ENCODE results near the gene PGC.

PGC gene

GRCh38 chr6:41784581-41785171 lies 37.5 kb upstream of the PGC start:
- peaks cover 54% of the 10 kb centered on the region for H3K27me3 ChIP-seq (ENCODE audit: control insufficient read depth, insufficient read depth, low read length)
- no peak overlapping the region for H3K9ac ChIP-seq (ENCODE audit: low read length)
- H3K9me3 ChIP-seq (ENCODE audit: control insufficient read depth, insufficient read depth, low read depth, low read length): no peaks in the 10 kb centered on the region
- peaks cover 9% of the 10 kb centered on the region for H3K36me3 ChIP-seq (ENCODE audit: control insufficient read depth, insufficient read depth, low read length)
- peaks cover 11% of the 10 kb centered on the region for H3K4me1 ChIP-seq (ENCODE audit: control insufficient read depth, insufficient read depth, low read length)
- H3K4me3 ChIP-seq (ENCODE audit: low read depth, low read length): no peak overlapping the region
- no peak overlapping the region for H3K27ac ChIP-seq (ENCODE audit: low read depth, low read length)

GRCh38 chr6:41783106-41783780 lies 36.0 kb upstream of the PGC start:
- Histone ChIP-seq H3K4me3 (ENCODE audit: low read depth, low read length) (no peak overlapping the region), H3K27ac (ENCODE audit: low read depth, low read length) (no peak overlapping the region), H3K36me3 (ENCODE audit: control insufficient read depth, insufficient read depth, low read length) (no peaks in the 10 kb centered on the region), H3K9me3 (ENCODE audit: control insufficient read depth, insufficient read depth, low read depth, low read length) (no peaks in the 10 kb centered on the region), H3K9ac (ENCODE audit: low read length) (no peak overlapping the region), H3K4me1 (ENCODE audit: control insufficient read depth, insufficient read depth, low read length) (peaks cover 18% of the 10 kb centered on the region), H3K27me3 (ENCODE audit: control insufficient read depth, insufficient read depth, low read length) (peaks cover 54% of the 10 kb centered on the region)

- Histone ChIP-seq H3K4me3 (ENCODE audit: low read depth, low read length) (peak overlapping the region; percentile 82), H3K27me3 (ENCODE audit: control insufficient read depth, insufficient read depth, low read length) (peaks cover 54% of the 10 kb centered on the region), H3K36me3 (ENCODE audit: control insufficient read depth, insufficient read depth, low read length) (no peaks in the 10 kb centered on the region), H3K9me3 (ENCODE audit: control insufficient read depth, insufficient read depth, low read depth, low read length) (no peaks in the 10 kb centered on the region), H3K4me1 (ENCODE audit: control insufficient read depth, insufficient read depth, low read length) (peaks cover 18% of the 10 kb centered on the region), H3K9ac (ENCODE audit: low read length) (no peak overlapping the region), H3K27ac (ENCODE audit: low read depth, low read length) (no peak overlapping the region)
Observed at GRCh38 chr6:41781366-41781730, 34.2 kb upstream of the PGC start.

- H3K27ac ChIP-seq (ENCODE audit: low read depth, low read length): no peak within 1 kb of the TSS
- H3K4me1 ChIP-seq (ENCODE audit: control insufficient read depth, insufficient read depth, low read length): peaks cover 14% of the 10 kb centered on the region
- peak within 1 kb of the TSS; percentile 82 for H3K4me3 ChIP-seq (ENCODE audit: low read depth, low read length)
- H3K36me3 ChIP-seq (ENCODE audit: control insufficient read depth, insufficient read depth, low read length): no peaks in the 10 kb centered on the region
- no peaks in the 10 kb centered on the region for H3K9me3 ChIP-seq (ENCODE audit: control insufficient read depth, insufficient read depth, low read depth, low read length)
- H3K27me3 ChIP-seq (ENCODE audit: control insufficient read depth, insufficient read depth, low read length): peaks cover 49% of the 10 kb centered on the region
- peak within 1 kb of the TSS; percentile 25 for H3K9ac ChIP-seq (ENCODE audit: low read length)
Observed at GRCh38 chr6:41780551-41781365, 33.6 kb upstream of the PGC start, which contains the start of gene PRICKLE4. Gene PRICKLE4 (plus strand): TSS chr6:41780782. CDS start chr6:41783474, 2,692 bp downstream.

GRCh38 chr6:41779788-41780550 lies 32.8 kb upstream of the PGC start, which contains the start of gene FRS3:
Gene FRS3 (minus strand): TSS chr6:41779900. CDS start chr6:41776987, 2,913 bp downstream.
- peak within 1 kb of the TSS; percentile 25 for H3K9ac ChIP-seq (ENCODE audit: low read length)
- peaks cover 12% of the 10 kb centered on the region for H3K4me1 ChIP-seq (ENCODE audit: control insufficient read depth, insufficient read depth, low read length)
- H3K27ac ChIP-seq (ENCODE audit: low read depth, low read length): no peak within 1 kb of the TSS
- no peaks in the 10 kb centered on the region for H3K9me3 ChIP-seq (ENCODE audit: control insufficient read depth, insufficient read depth, low read depth, low read length)
- H3K4me3 ChIP-seq (ENCODE audit: low read depth, low read length): peak within 1 kb of the TSS; percentile 82
- peaks cover 41% of the 10 kb centered on the region for H3K27me3 ChIP-seq (ENCODE audit: control insufficient read depth, insufficient read depth, low read length)
- H3K36me3 ChIP-seq (ENCODE audit: control insufficient read depth, insufficient read depth, low read length): peaks cover 7% of the 10 kb centered on the region

GRCh38 chr6:41779336-41779735 lies 32.1 kb upstream of the PGC start:
- Histone ChIP-seq H3K36me3 (ENCODE audit: control insufficient read depth, insufficient read depth, low read length) (peaks cover 13% of the 10 kb centered on the region), H3K9me3 (ENCODE audit: control insufficient read depth, insufficient read depth, low read depth, low read length) (no peaks in the 10 kb centered on the region), H3K4me1 (ENCODE audit: control insufficient read depth, insufficient read depth, low read length) (peaks cover 12% of the 10 kb centered on the region), H3K9ac (ENCODE audit: low read length) (no peak overlapping the region), H3K27me3 (ENCODE audit: control insufficient read depth, insufficient read depth, low read length) (peaks cover 35% of the 10 kb centered on the region), H3K27ac (ENCODE audit: low read depth, low read length) (no peak overlapping the region), H3K4me3 (ENCODE audit: low read depth, low read length) (peak overlapping the region; percentile 82)

- H3K27ac ChIP-seq (ENCODE audit: low read depth, low read length): no peak overlapping the region
- peaks cover 16% of the 10 kb centered on the region for H3K36me3 ChIP-seq (ENCODE audit: control insufficient read depth, insufficient read depth, low read length)
- H3K9me3 ChIP-seq (ENCODE audit: control insufficient read depth, insufficient read depth, low read depth, low read length): no peaks in the 10 kb centered on the region
- H3K9ac ChIP-seq (ENCODE audit: low read length): no peak overlapping the region
- H3K27me3 ChIP-seq (ENCODE audit: control insufficient read depth, insufficient read depth, low read length): peaks cover 30% of the 10 kb centered on the region
- H3K4me1 ChIP-seq (ENCODE audit: control insufficient read depth, insufficient read depth, low read length): peaks cover 12% of the 10 kb centered on the region
- peak overlapping the region; percentile 82 for H3K4me3 ChIP-seq (ENCODE audit: low read depth, low read length)
Observed at GRCh38 chr6:41778895-41779294, 31.7 kb upstream of the PGC start.

- Histone ChIP-seq H3K4me1 (ENCODE audit: control insufficient read depth, insufficient read depth, low read length) (peaks cover 12% of the 10 kb centered on the region), H3K4me3 (ENCODE audit: low read depth, low read length) (no peak overlapping the region), H3K27ac (ENCODE audit: low read depth, low read length) (no peak overlapping the region), H3K27me3 (ENCODE audit: control insufficient read depth, insufficient read depth, low read length) (peaks cover 19% of the 10 kb centered on the region), H3K9me3 (ENCODE audit: control insufficient read depth, insufficient read depth, low read depth, low read length) (no peaks in the 10 kb centered on the region), H3K9ac (ENCODE audit: low read length) (no peak overlapping the region), H3K36me3 (ENCODE audit: control insufficient read depth, insufficient read depth, low read length) (peaks cover 19% of the 10 kb centered on the region)
Observed at GRCh38 chr6:41777551-41778285, 30.5 kb upstream of the PGC start.

- Histone ChIP-seq H3K27me3 (ENCODE audit: control insufficient read depth, insufficient read depth, low read length) (no peaks in the 10 kb centered on the region), H3K9me3 (ENCODE audit: control insufficient read depth, insufficient read depth, low read depth, low read length) (no peaks in the 10 kb centered on the region), H3K9ac (ENCODE audit: low read length) (no peak overlapping the region), H3K27ac (ENCODE audit: low read depth, low read length) (no peak overlapping the region), H3K36me3 (ENCODE audit: control insufficient read depth, insufficient read depth, low read length) (peaks cover 38% of the 10 kb centered on the region), H3K4me1 (ENCODE audit: control insufficient read depth, insufficient read depth, low read length) (peaks cover 7% of the 10 kb centered on the region), H3K4me3 (ENCODE audit: low read depth, low read length) (no peak overlapping the region)
Observed at GRCh38 chr6:41775293-41775882, 28.2 kb upstream of the PGC start.

GRCh38 chr6:41774841-41775240 lies 27.6 kb upstream of the PGC start:
- peaks cover 41% of the 10 kb centered on the region for H3K36me3 ChIP-seq (ENCODE audit: control insufficient read depth, insufficient read depth, low read length)
- H3K27ac ChIP-seq (ENCODE audit: low read depth, low read length): no peak overlapping the region
- H3K4me3 ChIP-seq (ENCODE audit: low read depth, low read length): no peak overlapping the region
- peaks cover 7% of the 10 kb centered on the region for H3K4me1 ChIP-seq (ENCODE audit: control insufficient read depth, insufficient read depth, low read length)
- H3K27me3 ChIP-seq (ENCODE audit: control insufficient read depth, insufficient read depth, low read length): no peaks in the 10 kb centered on the region
- H3K9ac ChIP-seq (ENCODE audit: low read length): no peak overlapping the region
- no peaks in the 10 kb centered on the region for H3K9me3 ChIP-seq (ENCODE audit: control insufficient read depth, insufficient read depth, low read depth, low read length)
